Gastrocnemius medialis (tissue), 4 donors: ENCODE measurements around the gene AIFM3.

ENCODE experiments used
- POLR2A ChIP-seq, 2 donors: fragments of 450-650 bp; IDR thresholded peaks; one replicate each; pipeline ENCODE4 v1.6.1; 2017; ENCODE audit warnings: antibody characterized with exemption in 2 of 2, mild to moderate bottlenecking in 2 of 2, moderate library complexity in 2 of 2
- TF ChIP-seq, protein P1 (sequence below), 5 experiments: fragments of 450-650 bp in 3 of 5; fragments of 200-600 bp in 2 of 5; sonication (generic) in 2 of 5; IDR thresholded peaks in 4 of 5; conservative IDR thresholded peaks in 1 of 5; 1 replicate in 4 of 5; 2 replicates in 1 of 5; pipeline ENCODE4 v1.5.1; 2016 to 2019; ENCODE audit warnings: antibody characterized with exemption in 5 of 5, mild to moderate bottlenecking in 3 of 5, moderate library complexity in 3 of 5

DNA sequence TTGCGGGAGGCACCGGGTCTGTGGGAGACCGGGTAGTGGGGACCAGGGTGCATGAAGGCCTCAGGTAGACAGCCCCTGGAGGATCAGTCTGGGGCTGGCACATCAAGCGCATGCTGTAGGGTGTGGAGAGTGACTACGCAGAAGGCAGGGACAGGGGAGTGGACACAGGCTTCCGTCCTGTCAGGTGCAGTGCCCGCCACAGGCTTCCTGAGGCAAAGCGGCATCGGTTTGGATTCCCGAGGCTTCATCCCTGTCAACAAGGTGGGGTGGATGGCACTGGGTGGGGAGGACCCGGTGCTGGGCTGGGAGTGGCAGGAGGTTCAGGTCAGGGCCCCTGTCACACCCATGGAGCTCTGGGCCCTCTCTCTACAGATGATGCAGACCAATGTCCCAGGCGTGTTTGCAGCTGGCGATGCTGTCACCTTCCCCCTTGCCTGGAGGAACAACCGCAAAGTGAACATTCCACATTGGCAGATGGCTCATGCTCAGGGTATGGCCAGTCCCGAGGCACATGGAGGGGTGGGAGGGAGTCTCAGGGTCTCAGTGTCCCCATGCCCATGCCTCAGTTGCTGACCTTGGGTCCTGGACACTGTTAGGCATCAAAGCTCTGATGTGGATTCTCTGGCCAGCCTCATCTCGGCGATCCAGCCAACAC lies 10.6 kb downstream of the AIFM3 start:
- TF ChIP-seq, protein P1, sequence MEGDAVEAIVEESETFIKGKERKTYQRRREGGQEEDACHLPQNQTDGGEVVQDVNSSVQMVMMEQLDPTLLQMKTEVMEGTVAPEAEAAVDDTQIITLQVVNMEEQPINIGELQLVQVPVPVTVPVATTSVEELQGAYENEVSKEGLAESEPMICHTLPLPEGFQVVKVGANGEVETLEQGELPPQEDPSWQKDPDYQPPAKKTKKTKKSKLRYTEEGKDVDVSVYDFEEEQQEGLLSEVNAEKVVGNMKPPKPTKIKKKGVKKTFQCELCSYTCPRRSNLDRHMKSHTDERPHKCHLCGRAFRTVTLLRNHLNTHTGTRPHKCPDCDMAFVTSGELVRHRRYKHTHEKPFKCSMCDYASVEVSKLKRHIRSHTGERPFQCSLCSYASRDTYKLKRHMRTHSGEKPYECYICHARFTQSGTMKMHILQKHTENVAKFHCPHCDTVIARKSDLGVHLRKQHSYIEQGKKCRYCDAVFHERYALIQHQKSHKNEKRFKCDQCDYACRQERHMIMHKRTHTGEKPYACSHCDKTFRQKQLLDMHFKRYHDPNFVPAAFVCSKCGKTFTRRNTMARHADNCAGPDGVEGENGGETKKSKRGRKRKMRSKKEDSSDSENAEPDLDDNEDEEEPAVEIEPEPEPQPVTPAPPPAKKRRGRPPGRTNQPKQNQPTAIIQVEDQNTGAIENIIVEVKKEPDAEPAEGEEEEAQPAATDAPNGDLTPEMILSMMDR (IDR thresholded peaks at IDR 0.05 in 4 of 5, conservative IDR thresholded peaks at IDR 0.05 in 1 of 5): no peak
- TF ChIP-seq POLR2A (IDR thresholded peaks at IDR 0.05): no peak
